Prostate gland (tissue), 2 donors: ENCODE results near the gene SLCO3A1. TPM values are rescaled to one million over a fixed set of nuclear protein-coding genes. Genes with fewer than 3 reads are reported as not detected.

Source experiments
- DNase-seq: peaks from one replicate; pipeline ENCODE4 v3.0.0-alpha.2; 2019; ENCODE audit warnings: low spot score
- H3K27ac ChIP-seq, 2 donors: fragments of 200-600 bp; sonication (generic); 2 replicates each; pipeline ENCODE4 v1.5.1; 2017 to 2019
- H3K27me3 ChIP-seq: fragments of 200-600 bp; sonication (generic); replicated peaks from 2 replicates; pipeline ENCODE4 v1.5.1; 2019; ENCODE audit not compliant: insufficient read depth
- H3K36me3 ChIP-seq, 2 donors: fragments of 200-600 bp; sonication (generic); 1 replicate in 1 of 2; 2 replicates in 1 of 2; pipeline versions ENCODE4 v1.5.1 to v1.8.1; 2017 to 2019
- H3K4me1 ChIP-seq: fragments of 200-600 bp; sonication (generic); replicated peaks from 2 replicates; pipeline ENCODE4 v1.5.1; 2019
- H3K4me3 ChIP-seq, 2 donors: fragments of 200-600 bp; sonication (generic); 2 replicates each; pipeline ENCODE4 v1.5.1; 2017 to 2019
- H3K9me3 ChIP-seq: fragments of 200-600 bp; sonication (generic); 2 replicates; pipeline ENCODE4 v1.5.1; 2017
- POLR2A ChIP-seq: fragments of 450-650 bp; IDR thresholded peaks from one replicate; pipeline ENCODE4 v1.6.1; 2016; ENCODE audit warnings: antibody characterized with exemption, mild to moderate bottlenecking
- POLR2AphosphoS5 ChIP-seq: sonication (generic); formaldehyde crosslinking; IDR thresholded peaks from one replicate; pipeline ENCODE4 v1.6.1; 2017; ENCODE audit warnings: antibody characterized with exemption
- WGBS: methylation state at CpG from one replicate; pipeline ENCODE4 v1.1.5; 2018; 5-methylcytosine and 5-hydroxymethylcytosine counted together
- intact Hi-C: fragments of 100-400 bp; cut with DNase I; formaldehyde crosslinking; loops from one replicate; pipeline ENCODE4 v1.14.2; 2022
- total RNA-seq, 2 donors: library from RNA; depleted of rRNA; stranded (reverse); fragments of >200 nt; gene quantifications; one replicate each; pipeline ENCODE4 v1.1.0, GENCODE V29; 2016
- TF ChIP-seq, protein P1 (sequence below), 4 experiments: fragments of 200-600 bp in 2 of 4; fragments of 450-650 bp in 2 of 4; sonication (generic) in 2 of 4; IDR thresholded peaks; 1 replicate in 3 of 4; 2 replicates in 1 of 4; pipeline ENCODE4 v1.5.1; 2016 to 2019; ENCODE audit warnings: antibody characterized with exemption in 4 of 4, mild to moderate bottlenecking in 2 of 4, moderate library complexity in 2 of 4

SLCO3A1 gene
- total RNA-seq, 2 donors from 2014 or later = 7.4 to 35.3 TPM

DNA sequence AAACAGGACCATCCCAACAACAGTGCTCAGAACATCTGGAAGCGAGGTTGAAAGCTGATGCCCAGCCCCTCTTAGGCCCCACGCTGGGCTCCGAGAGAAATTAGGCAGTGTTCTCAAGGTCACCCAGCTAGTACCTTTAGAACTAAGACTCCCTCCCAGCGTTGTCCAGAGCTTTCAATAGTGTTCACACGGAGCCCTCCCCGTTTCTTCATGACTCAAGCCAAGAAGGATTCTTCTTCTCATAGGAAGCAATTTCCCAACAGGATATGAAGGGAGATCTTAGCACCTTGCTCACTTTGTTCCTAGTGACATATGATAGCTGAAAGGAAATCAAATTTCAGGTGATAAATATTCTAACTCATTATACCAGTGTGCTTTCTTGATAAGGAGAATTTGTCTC, 296.0 kb downstream of the SLCO3A1 start:
- TF ChIP-seq POLR2AphosphoS5 = no peak
- TF ChIP-seq, protein P1, sequence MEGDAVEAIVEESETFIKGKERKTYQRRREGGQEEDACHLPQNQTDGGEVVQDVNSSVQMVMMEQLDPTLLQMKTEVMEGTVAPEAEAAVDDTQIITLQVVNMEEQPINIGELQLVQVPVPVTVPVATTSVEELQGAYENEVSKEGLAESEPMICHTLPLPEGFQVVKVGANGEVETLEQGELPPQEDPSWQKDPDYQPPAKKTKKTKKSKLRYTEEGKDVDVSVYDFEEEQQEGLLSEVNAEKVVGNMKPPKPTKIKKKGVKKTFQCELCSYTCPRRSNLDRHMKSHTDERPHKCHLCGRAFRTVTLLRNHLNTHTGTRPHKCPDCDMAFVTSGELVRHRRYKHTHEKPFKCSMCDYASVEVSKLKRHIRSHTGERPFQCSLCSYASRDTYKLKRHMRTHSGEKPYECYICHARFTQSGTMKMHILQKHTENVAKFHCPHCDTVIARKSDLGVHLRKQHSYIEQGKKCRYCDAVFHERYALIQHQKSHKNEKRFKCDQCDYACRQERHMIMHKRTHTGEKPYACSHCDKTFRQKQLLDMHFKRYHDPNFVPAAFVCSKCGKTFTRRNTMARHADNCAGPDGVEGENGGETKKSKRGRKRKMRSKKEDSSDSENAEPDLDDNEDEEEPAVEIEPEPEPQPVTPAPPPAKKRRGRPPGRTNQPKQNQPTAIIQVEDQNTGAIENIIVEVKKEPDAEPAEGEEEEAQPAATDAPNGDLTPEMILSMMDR (IDR thresholded peaks at IDR 0.05) = no peak
- no peak for TF ChIP-seq POLR2A
- H3K36me3 ChIP-seq = no peaks in the 10 kb centered on the region
- WGBS = 77% methylated on average over 6 of the region's 6 CpGs

GRCh38 chr15:92151168-92151567, 297.7 kb downstream of the SLCO3A1 start:
- 88% methylated on average over 8 of the region's 8 CpGs for WGBS
- intact Hi-C loops = no loop called here
- Histone ChIP-seq H3K36me3 (no peaks in the 10 kb centered on the region), H3K4me3 (no peak overlapping the region), H3K27me3 (no peaks in the 10 kb centered on the region), H3K9me3 (no peaks in the 10 kb centered on the region), H3K4me1 (no peaks in the 10 kb centered on the region), H3K27ac (no peak overlapping the region)
- DNase-seq = no peak
- TF ChIP-seq POLR2A = no peak
- TF ChIP-seq, protein P1 (IDR thresholded peaks at IDR 0.05) = no peak
- no peak for TF ChIP-seq POLR2AphosphoS5

More for the DNA sequence above, 296.0 kb downstream of the SLCO3A1 start:
- no peak for DNase-seq
- Histone ChIP-seq H3K4me1 (no peaks in the 10 kb centered on the region), H3K27ac (no peak overlapping the region), H3K4me3 (no peak overlapping the region), H3K27me3 (no peaks in the 10 kb centered on the region), H3K9me3 (no peaks in the 10 kb centered on the region)
- intact Hi-C loops = no loop called here

DNA sequence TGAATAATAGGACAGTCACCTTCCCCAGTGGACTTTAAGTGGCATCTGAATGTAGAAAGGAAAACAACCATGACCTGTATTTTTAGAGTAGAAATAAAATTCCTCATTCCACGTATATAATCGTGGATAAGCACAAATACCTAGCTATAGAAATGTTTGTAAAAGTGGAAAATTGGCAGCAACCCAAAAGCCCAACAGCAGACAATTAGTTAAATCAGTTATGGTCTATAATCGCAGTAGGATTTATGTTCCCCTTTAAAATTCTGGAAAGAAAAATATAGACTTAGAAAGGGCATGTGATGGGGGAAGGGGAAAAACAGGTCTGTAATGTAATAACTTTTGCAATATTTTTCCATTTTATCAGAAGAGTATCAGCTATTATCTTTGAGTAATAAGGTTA, 298.2 kb downstream of the SLCO3A1 start:
- TF ChIP-seq POLR2A (no peak), POLR2AphosphoS5 (no peak)
- TF ChIP-seq, protein P1 (IDR thresholded peaks at IDR 0.05) = no peak
- 14% methylated on average over 3 of the region's 3 CpGs for WGBS
- Histone ChIP-seq H3K4me3 (no peak overlapping the region), H3K36me3 (no peaks in the 10 kb centered on the region), H3K9me3 (no peaks in the 10 kb centered on the region), H3K4me1 (no peaks in the 10 kb centered on the region), H3K27ac (no peak overlapping the region), H3K27me3 (no peaks in the 10 kb centered on the region)
- intact Hi-C loops = no loop called here
- DNase-seq = no peak

DNA sequence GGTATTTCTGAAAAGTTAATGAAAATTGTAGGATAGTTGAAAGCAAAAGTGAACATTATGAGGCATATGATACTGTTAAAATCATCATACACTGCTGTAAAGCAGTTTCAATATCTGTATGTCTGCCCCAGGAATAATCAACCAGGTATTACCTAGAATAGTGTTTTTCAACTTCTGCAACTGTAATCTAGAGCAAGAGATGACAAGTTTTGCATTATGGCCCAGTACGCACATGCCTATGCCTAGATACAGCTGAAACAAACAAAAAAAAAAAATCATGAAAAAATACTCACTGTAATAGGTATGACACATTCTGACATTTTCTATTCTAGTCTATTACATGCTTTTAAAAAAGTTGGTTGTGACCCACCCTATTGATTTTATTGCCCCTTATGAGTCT, 299.5 kb downstream of the SLCO3A1 start:
- H3K9me3 ChIP-seq = no peaks in the 10 kb centered on the region
- no peaks in the 10 kb centered on the region for H3K36me3 ChIP-seq
- intact Hi-C loops = no loop called here
- TF ChIP-seq, protein P1 (IDR thresholded peaks at IDR 0.05) = no peak
- no peak for TF ChIP-seq POLR2AphosphoS5
- no peak for TF ChIP-seq POLR2A
- H3K27me3 ChIP-seq = no peaks in the 10 kb centered on the region
- 94% methylated on average over 1 of the region's 1 CpG for WGBS
- DNase-seq = no peak
- H3K4me1 ChIP-seq = no peaks in the 10 kb centered on the region
- H3K27ac ChIP-seq = no peak overlapping the region
- H3K4me3 ChIP-seq = no peak overlapping the region

- intact Hi-C loops = no loop called here
- Histone ChIP-seq H3K9me3 (no peaks in the 10 kb centered on the region), H3K27ac (no peak overlapping the region), H3K4me3 (no peak overlapping the region), H3K36me3 (no peaks in the 10 kb centered on the region), H3K4me1 (no peaks in the 10 kb centered on the region), H3K27me3 (no peaks in the 10 kb centered on the region)
- TF ChIP-seq POLR2AphosphoS5 = no peak
- 96% methylated on average over 3 of the region's 3 CpGs for WGBS
- DNase-seq = no peak
These were observed 300.1 kb downstream of the SLCO3A1 start for GRCh38 chr15:92153620-92154019.
